GM12878 (cell line): ENCODE results near the gene PXT1. TPM values are rescaled to one million over a fixed set of nuclear protein-coding genes. Genes with fewer than 3 reads are reported as not detected.
A peak's percentile ranks its signal among the peaks of the same experiment; 100 is the strongest.

Experiments used
- ATAC-seq: fragments of 200-7000 bp; cut with Tn5 transposase; 3 replicates; pipeline ENCODE4 v1.9.1; 2020; ENCODE audit warnings: mild to moderate bottlenecking, moderate library complexity
- BruUV-seq: library from RNA; stranded (reverse); fragments of 400-500 nt; replicated peaks from 2 replicates; lab custom pipeline; 2021; lab: Mats Ljungman, UMichigan
- CTCF ChIA-PET: fragments of 300-600 bp; sonication (Branson Sonifier 250); formaldehyde crosslinking; extraction: SDS; loops from one replicate; lab custom pipeline; 2021; ENCODE audit warnings: inconsistent platforms; lab: Yijun Ruan, JAX
- POLR2A ChIA-PET: fragments of 350-600 bp; formaldehyde crosslinking; extraction: SDS; loops from one replicate; lab custom pipeline; 2021; ENCODE audit warnings: inconsistent platforms; lab: Charles Lee
- RAD21 ChIA-PET: fragments of 300-600 bp; sonication (Branson Sonifier 250); formaldehyde crosslinking; loops from one replicate; lab custom pipeline; 2023; ENCODE audit warnings: antibody characterized with exemption; ENCODE audit not compliant: unreplicated experiment; lab: Charles Lee
- SMC1A ChIA-PET: fragments of 300-600 bp; sonication (Branson Sonifier 250); formaldehyde crosslinking; loops from one replicate; lab custom pipeline; 2023; ENCODE audit not compliant: unreplicated experiment, uncharacterized antibody; lab: Charles Lee
- DNase-seq: peaks from one replicate; pipeline ENCODE4 v3.0.0-alpha.2; 2011; ENCODE audit warnings: low read depth, low spot score
- FAIRE-seq: peaks from 3 replicates; lab custom pipeline; 2011; peaks lifted over from hg19 to GRCh38; lab: Jason Lieb, UNC
- H2AFZ ChIP-seq: 2 replicates; pipeline ENCODE4 v1.6.0; 2011; ENCODE audit warnings: low read depth, low read length, control low read depth; ENCODE audit not compliant: control insufficient read depth
- H3K27ac ChIP-seq: 2 replicates; pipeline ENCODE4 v1.5.1; 2011; ENCODE audit warnings: control low read depth; ENCODE audit not compliant: control insufficient read depth, insufficient read depth
- H3K27me3 ChIP-seq, 2 experiments: replicated peaks in 1 of 2; 2 replicates each; pipeline versions ENCODE4 v1.6.0 to v1.6.1; 2011; ENCODE audit warnings: low read length in 1 of 2; ENCODE audit not compliant: control insufficient read depth in 2 of 2, insufficient read depth in 2 of 2
- H3K36me3 ChIP-seq, 2 experiments: 2 replicates each; pipeline ENCODE4 v1.5.1; 2011; ENCODE audit warnings: low read length in 1 of 2; ENCODE audit not compliant: control insufficient read depth in 2 of 2, insufficient read depth in 2 of 2
- H3K4me1 ChIP-seq: 2 replicates; pipeline ENCODE4 v1.6.1; 2011; ENCODE audit warnings: mild to moderate bottlenecking, low read length, moderate library complexity, mixed read lengths; ENCODE audit not compliant: control insufficient read depth, insufficient read depth
- H3K4me2 ChIP-seq: 2 replicates; pipeline ENCODE4 v1.6.0; 2011; ENCODE audit warnings: control low read depth; ENCODE audit not compliant: control insufficient read depth, insufficient read depth
- H3K4me3 ChIP-seq: fragments of 200-600 bp; sonication (generic); 2 replicates; pipeline ENCODE4 v1.5.1; 2016
- H3K79me2 ChIP-seq: 2 replicates; pipeline ENCODE4 v1.6.0; 2011; ENCODE audit warnings: low read length; ENCODE audit not compliant: control insufficient read depth, insufficient read depth
- H3K9ac ChIP-seq: 2 replicates; pipeline ENCODE4 v1.8.0; 2011; ENCODE audit warnings: low read length, control low read depth, mixed read lengths; ENCODE audit not compliant: control insufficient read depth, insufficient read depth
- H3K9me3 ChIP-seq: replicated peaks from 3 replicates; pipeline ENCODE4 v1.5.1; 2011; ENCODE audit warnings: mild to moderate bottlenecking, low read length; ENCODE audit not compliant: control insufficient read depth, insufficient read depth
- H4K20me1 ChIP-seq: 2 replicates; pipeline ENCODE4 v1.6.0; 2011; ENCODE audit not compliant: control insufficient read depth, insufficient read depth
- BMI1 ChIP-seq: fragments of 450-650 bp; IDR thresholded peaks from 2 replicates; pipeline ENCODE4 v1.6.1; 2016; ENCODE audit warnings: mild to moderate bottlenecking, moderate library complexity, borderline replicate concordance
- GABPA ChIP-seq: IDR thresholded peaks from 2 replicates; pipeline ENCODE4 v1.6.1; 2014; ENCODE audit warnings: antibody characterized with exemption, low read depth, mild to moderate bottlenecking, inconsistent platforms
- HCFC1 ChIP-seq: fragments of 150-350 bp; IDR thresholded peaks from 2 replicates; pipeline ENCODE4 v1.6.1; 2014; ENCODE audit warnings: low read length
- HDAC6 ChIP-seq: fragments of 200-600 bp; sonication (generic); IDR thresholded peaks from one replicate; pipeline ENCODE4 v1.8.0; 2017; ENCODE audit warnings: antibody characterized with exemption; ENCODE audit not compliant: unreplicated experiment
- RAD21 ChIP-seq: IDR thresholded peaks from 2 replicates; pipeline ENCODE4 v1.6.1; 2011; ENCODE audit warnings: mild to moderate bottlenecking, low read depth, low read length, moderate library complexity; ENCODE audit not compliant: insufficient read depth
- RB1 ChIP-seq: fragments of 450-650 bp; formaldehyde crosslinking; IDR thresholded peaks from 2 replicates; pipeline ENCODE4 v1.6.1; 2017; ENCODE audit warnings: mild to moderate bottlenecking, borderline replicate concordance
- SMAD1 ChIP-seq: fragments of 450-650 bp; IDR thresholded peaks from 2 replicates; pipeline ENCODE4 v1.6.1; 2018; ENCODE audit warnings: mild to moderate bottlenecking, low read depth; ENCODE audit not compliant: partially characterized antibody
- YY1 ChIP-seq: IDR thresholded peaks from 2 replicates; pipeline ENCODE4 v1.6.1; 2011; ENCODE audit warnings: low read depth, mild to moderate bottlenecking, low read length
- WGBS: methylation state at CpG from one replicate; pipeline ENCODE4 v1.1.6; 2016; ENCODE audit warnings: low lambda C conversion rate; ENCODE audit not compliant: insufficient replicate concordance, insufficient coverage; ENCODE audit errors: missing lambda C conversion rate; 5-methylcytosine and 5-hydroxymethylcytosine counted together
- in situ Hi-C: fragments of 300-500 bp; cut with MboI; formaldehyde crosslinking; loops from 9 replicates; pipeline ENCODE4 v1.14.3; 2018; ENCODE audit warnings: mixed read lengths
- intact Hi-C: fragments of 100-400 bp; cut with micrococcal nuclease; formaldehyde crosslinking; loops from one replicate; pipeline ENCODE4 v1.14.2; 2022; ENCODE audit not compliant: unreplicated experiment
- polyA plus RNA-seq, 11 experiments: library from polyadenylated mRNA; depleted of rRNA in 4 of 11; unstranded in 6 of 11; stranded (reverse) in 5 of 11; fragments of >200 nt; fragmentation: Nextera tagmentation in 4 of 11; fragmentation: Illumina TruSeq in 1 of 11; extraction: Ambion mirVana in 4 of 11; extraction: Trizol in 1 of 11; gene quantifications; 1 replicate in 1 of 11; 2 replicates in 10 of 11; pipeline versions ENCODE4 v1.2.1 to v1.2.3, GENCODE V29; 2011 to 2016; ENCODE audit warnings: inconsistent platforms in 2 of 11, missing spikeins in 2 of 11, low read depth in 1 of 11
- total RNA-seq, 4 experiments: library from RNA; depleted of rRNA in 3 of 4; stranded (reverse); fragments of >200 nt in 3 of 4; fragmentation: Illumina TruSeq in 1 of 4; extraction: Trizol in 1 of 4; gene quantifications; 2 replicates each; pipeline versions ENCODE4 v1.2.1 to v1.2.3, GENCODE V29; 2013 to 2021
- TF ChIP-seq, protein P1 (sequence below): IDR thresholded peaks from 2 replicates; pipeline ENCODE4 v1.6.1; 2011; ENCODE audit warnings: borderline replicate concordance, low read depth, mild to moderate bottlenecking, moderate library complexity, mixed read lengths, low read length; ENCODE audit not compliant: insufficient read depth; ENCODE audit errors: extremely low read length
- TF ChIP-seq, protein P2 (sequence below): fragments of 450-650 bp; formaldehyde crosslinking; IDR thresholded peaks from 2 replicates; pipeline ENCODE4 v1.5.0; 2022; ENCODE audit warnings: mild to moderate bottlenecking, missing genetic modification characterization

Gene PXT1
- total and polyA plus RNA-seq, 10 of the 15 experiments (the other 5 are each of a cell fraction or from before 2014, with no cell fraction given), result 0.27 to 2.9 (median 0.50) TPM

DNA sequence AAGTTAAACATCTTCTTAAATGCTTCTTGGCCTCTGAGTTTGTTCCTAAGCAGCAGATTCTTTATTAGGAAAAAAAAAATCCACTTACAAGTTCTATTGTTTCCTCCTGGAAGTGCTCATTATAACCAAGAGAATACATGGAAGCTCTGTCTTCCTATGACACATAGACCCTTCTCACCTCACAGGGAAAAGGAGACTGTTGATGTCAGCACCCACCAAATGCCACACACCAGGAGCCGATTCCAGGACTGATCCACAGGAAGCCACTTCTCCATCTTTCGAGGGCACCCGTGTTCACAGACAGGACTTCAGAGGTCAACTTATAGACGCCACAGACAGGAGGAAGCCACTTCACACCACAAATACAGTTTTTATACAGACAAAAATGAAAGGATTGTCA lies 92.6 kb downstream of the PXT1 start:
- no TSS peak for BruUV-seq
- DNase-seq, result no peak
- H3K27ac ChIP-seq, result no peak overlapping the region
- no peak for ATAC-seq
- no peaks in the 10 kb centered on the region for H3K79me2 ChIP-seq
- in situ Hi-C loops, result no loop called here
- H3K27me3 ChIP-seq, result no peaks in the 10 kb centered on the region
- 38% methylated on average over 4 of the region's 4 CpGs for WGBS
- no peak overlapping the region for H2AFZ ChIP-seq
- intact Hi-C loops, result no loop called here
- no peaks in the 10 kb centered on the region for H3K9me3 ChIP-seq
- no peak overlapping the region for H3K4me3 ChIP-seq
- H4K20me1 ChIP-seq, result no peaks in the 10 kb centered on the region
- H3K36me3 ChIP-seq, result no peaks in the 10 kb centered on the region
- ChIA-PET POLR2A (interaction anchor here (1.3 kb wide), 1 partner anchor 9 kb away, joined by 4 read pairs; no protein-coding TSS in a partner anchor), RAD21 (interaction anchor here (1.0 to 3.0 kb wide), 2 partner anchors 8 to 48 kb away, joined by 3 to 19 read pairs; no protein-coding TSS in a partner anchor), SMC1A (interaction anchor here (1.7 to 19.6 kb wide), 3 partner anchors 8 to 10 kb away, joined by 6 to 386 read pairs (median 33); partner anchors contain the start of gene BNIP5), CTCF (interaction anchor here (1.8 to 19.9 kb wide), 3 partner anchors 7 to 255 kb away, joined by 3 to 483 read pairs (median 483); partner anchors contain the start of gene BNIP5)
- FAIRE-seq, result no peak
- no peak overlapping the region for H3K9ac ChIP-seq
- no peak for TF ChIP-seq HCFC1
- TF ChIP-seq GABPA, result no peak
- no peak for TF ChIP-seq BMI1
- TF ChIP-seq HDAC6, result no peak
- H3K4me2 ChIP-seq, result no peak overlapping the region
- H3K4me1 ChIP-seq, result no peaks in the 10 kb centered on the region

DNA sequence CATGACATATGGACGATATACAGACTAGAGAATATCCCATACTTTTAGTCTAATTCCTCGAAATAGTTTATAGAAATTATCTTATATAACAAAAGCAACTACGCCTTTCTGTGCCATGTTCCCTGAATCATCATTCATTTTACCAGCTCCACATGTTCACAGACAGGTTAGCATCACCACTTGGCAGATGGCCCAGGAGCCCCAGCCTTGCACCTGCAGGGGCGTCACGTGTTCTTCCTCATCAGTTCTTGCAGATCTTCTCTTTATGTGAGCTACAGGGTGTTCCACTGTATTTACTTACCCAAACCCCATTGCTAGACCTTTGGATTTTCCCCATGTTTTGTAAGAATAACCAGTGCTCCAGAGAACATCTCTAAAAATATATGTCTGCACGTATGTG lies 93.4 kb downstream of the PXT1 start:
- Histone ChIP-seq H3K4me1 (no peaks in the 10 kb centered on the region), H3K9ac (no peak overlapping the region), H3K4me2 (no peak overlapping the region), H3K27ac (no peak overlapping the region), H2AFZ (no peak overlapping the region), H3K9me3 (no peaks in the 10 kb centered on the region), H3K79me2 (no peaks in the 10 kb centered on the region), H3K36me3 (no peaks in the 10 kb centered on the region), H3K4me3 (no peak overlapping the region), H3K27me3 (no peaks in the 10 kb centered on the region), H4K20me1 (no peaks in the 10 kb centered on the region)
- RAD21 ChIA-PET, result interaction anchor here (1.3 to 3.0 kb wide), 2 partner anchors 9 to 13 kb away, joined by 5 to 19 read pairs; partner anchors contain the start of gene BNIP5
- 52% methylated on average over 6 of the region's 6 CpGs for WGBS
- intact Hi-C loops (no loop called here), in situ Hi-C loops (no loop called here)
- FAIRE-seq (no peak), DNase-seq (no peak), ATAC-seq (peak; percentile 20; the same call in 1 of the 3 replicates)
- SMC1A ChIA-PET, result interaction anchor here (1.0 to 4.7 kb wide), 3 partner anchors 9 to 47 kb away, joined by 3 to 33 read pairs (median 3); partner anchors contain the start of gene BNIP5
- CTCF ChIA-PET, result interaction anchor here (2.4 to 19.9 kb wide), 3 partner anchors 7 to 47 kb away, joined by 9 to 483 read pairs (median 483); partner anchors contain the start of gene BNIP5
- BruUV-seq, result no TSS peak
- POLR2A ChIA-PET, result interaction anchor here (1.3 to 1.7 kb wide), 3 partner anchors 8 to 12 kb away, joined by 4 to 6 read pairs (median 4); partner anchors contain the start of gene BNIP5
- no peak for TF ChIP-seq RAD21
- TF ChIP-seq, protein P1, sequence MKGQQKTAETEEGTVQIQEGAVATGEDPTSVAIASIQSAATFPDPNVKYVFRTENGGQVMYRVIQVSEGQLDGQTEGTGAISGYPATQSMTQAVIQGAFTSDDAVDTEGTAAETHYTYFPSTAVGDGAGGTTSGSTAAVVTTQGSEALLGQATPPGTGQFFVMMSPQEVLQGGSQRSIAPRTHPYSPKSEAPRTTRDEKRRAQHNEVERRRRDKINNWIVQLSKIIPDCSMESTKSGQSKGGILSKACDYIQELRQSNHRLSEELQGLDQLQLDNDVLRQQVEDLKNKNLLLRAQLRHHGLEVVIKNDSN, result peak; percentile 44
- no peak for TF ChIP-seq YY1
- no peak for TF ChIP-seq SMAD1
- TF ChIP-seq, protein P2, sequence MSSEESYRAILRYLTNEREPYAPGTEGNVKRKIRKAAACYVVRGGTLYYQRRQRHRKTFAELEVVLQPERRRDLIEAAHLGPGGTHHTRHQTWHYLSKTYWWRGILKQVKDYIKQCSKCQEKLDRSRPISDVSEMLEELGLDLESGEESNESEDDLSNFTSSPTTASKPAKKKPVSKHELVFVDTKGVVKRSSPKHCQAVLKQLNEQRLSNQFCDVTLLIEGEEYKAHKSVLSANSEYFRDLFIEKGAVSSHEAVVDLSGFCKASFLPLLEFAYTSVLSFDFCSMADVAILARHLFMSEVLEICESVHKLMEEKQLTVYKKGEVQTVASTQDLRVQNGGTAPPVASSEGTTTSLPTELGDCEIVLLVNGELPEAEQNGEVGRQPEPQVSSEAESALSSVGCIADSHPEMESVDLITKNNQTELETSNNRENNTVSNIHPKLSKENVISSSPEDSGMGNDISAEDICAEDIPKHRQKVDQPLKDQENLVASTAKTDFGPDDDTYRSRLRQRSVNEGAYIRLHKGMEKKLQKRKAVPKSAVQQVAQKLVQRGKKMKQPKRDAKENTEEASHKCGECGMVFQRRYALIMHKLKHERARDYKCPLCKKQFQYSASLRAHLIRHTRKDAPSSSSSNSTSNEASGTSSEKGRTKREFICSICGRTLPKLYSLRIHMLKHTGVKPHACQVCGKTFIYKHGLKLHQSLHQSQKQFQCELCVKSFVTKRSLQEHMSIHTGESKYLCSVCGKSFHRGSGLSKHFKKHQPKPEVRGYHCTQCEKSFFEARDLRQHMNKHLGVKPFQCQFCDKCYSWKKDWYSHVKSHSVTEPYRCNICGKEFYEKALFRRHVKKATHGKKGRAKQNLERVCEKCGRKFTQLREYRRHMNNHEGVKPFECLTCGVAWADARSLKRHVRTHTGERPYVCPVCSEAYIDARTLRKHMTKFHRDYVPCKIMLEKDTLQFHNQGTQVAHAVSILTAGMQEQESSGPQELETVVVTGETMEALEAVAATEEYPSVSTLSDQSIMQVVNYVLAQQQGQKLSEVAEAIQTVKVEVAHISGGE (CRISPR knock-in tag), result no peak
- TF ChIP-seq RB1, result no peak
- TF ChIP-seq BMI1, result no peak
